Fibroblast of lung (primary cell): Measurements from ENCODE around the gene ATP5MC2. TPM values are rescaled to one million over a fixed set of nuclear protein-coding genes. Genes with fewer than 3 reads are reported as not detected.

Source experiments
- DNase-seq, 2 donors: peaks; one replicate each; pipeline versions ENCODE4 v3.0.0 to v3.0.0-alpha.2; 2010; ENCODE audit warnings: low read depth in 2 of 2
- H2AFZ ChIP-seq: 2 replicates; pipeline ENCODE4 v1.5.1; 2012; ENCODE audit warnings: low read length, control low read depth, inconsistent platforms
- H3K27ac ChIP-seq: 2 replicates; pipeline ENCODE4 v1.5.1; 2011; ENCODE audit warnings: low read length, control low read depth; ENCODE audit not compliant: insufficient read depth
- H3K27me3 ChIP-seq: 2 replicates; pipeline ENCODE4 v1.5.1; 2011; ENCODE audit warnings: mild to moderate bottlenecking, low read length; ENCODE audit not compliant: control insufficient read depth, insufficient read depth
- H3K36me3 ChIP-seq: 2 replicates; pipeline ENCODE4 v1.5.1; 2011; ENCODE audit warnings: low read length; ENCODE audit not compliant: control insufficient read depth, insufficient read depth
- H3K4me1 ChIP-seq: 2 replicates; pipeline ENCODE4 v1.5.1; 2011; ENCODE audit warnings: low read length; ENCODE audit not compliant: control insufficient read depth, insufficient read depth; ENCODE audit errors: extremely low read depth
- H3K4me2 ChIP-seq: 2 replicates; pipeline ENCODE4 v1.5.1; 2011; ENCODE audit warnings: low read length, control low read depth; ENCODE audit not compliant: insufficient read depth; ENCODE audit errors: extremely low read depth
- H3K4me3 ChIP-seq, 4 experiments: fragments of 200-600 bp in 1 of 4; sonication (generic) in 1 of 4; replicated peaks in 1 of 4; 2 replicates each; pipeline ENCODE4 v1.5.1; 2011 to 2016; ENCODE audit warnings: low read length in 4 of 4, low read depth in 3 of 4, mild to moderate bottlenecking in 3 of 4, control low read depth in 2 of 4, inconsistent platforms in 1 of 4, mixed read lengths in 1 of 4; ENCODE audit not compliant: insufficient read depth in 1 of 4; ENCODE audit errors: control extremely low read depth in 1 of 4
- H3K79me2 ChIP-seq: 2 replicates; pipeline ENCODE4 v1.5.1; 2012; ENCODE audit warnings: mild to moderate bottlenecking, low read length, inconsistent platforms; ENCODE audit not compliant: control insufficient read depth, insufficient read depth
- H3K9ac ChIP-seq: 2 replicates; pipeline ENCODE4 v1.5.1; 2011; ENCODE audit warnings: mild to moderate bottlenecking, low read length, control low read depth; ENCODE audit not compliant: insufficient read depth
- H3K9me3 ChIP-seq: 2 replicates; pipeline ENCODE4 v1.5.1; 2012; ENCODE audit warnings: low read depth, low read length; ENCODE audit not compliant: control insufficient read depth, insufficient read depth
- H4K20me1 ChIP-seq: 2 replicates; pipeline ENCODE4 v1.5.1; 2011; ENCODE audit warnings: low read length; ENCODE audit not compliant: control insufficient read depth, insufficient read depth; ENCODE audit errors: extremely low read depth
- CTCF ChIP-seq, 2 donors: IDR thresholded peaks in 1 of 2; conservative IDR thresholded peaks in 1 of 2; 1 replicate in 1 of 2; 2 replicates in 1 of 2; pipeline ENCODE4 v1.5.1; 2011 to 2012; ENCODE audit warnings: low read length in 2 of 2, control low read depth in 1 of 2, inconsistent platforms in 1 of 2, low read depth in 1 of 2, mild to moderate bottlenecking in 1 of 2
- EZH2 ChIP-seq: IDR thresholded peaks from 2 replicates; pipeline ENCODE4 v1.5.1; 2012; ENCODE audit warnings: low read length, control low read depth, mild to moderate bottlenecking; ENCODE audit errors: missing control alignments
- polyA plus RNA-seq, 2 donors: library from polyadenylated mRNA; depleted of rRNA in 1 of 2; stranded (reverse) in 1 of 2; unstranded in 1 of 2; fragments of >200 nt; gene quantifications; 2 replicates each; pipeline ENCODE4 v1.2.1, GENCODE V29; 2011 to 2012; ENCODE audit warnings: missing spikeins in 1 of 2
- total RNA-seq: library from RNA; depleted of rRNA; stranded (reverse); fragments of >200 nt; gene quantifications from 2 replicates; pipeline ENCODE4 v1.2.1, GENCODE V29; 2014

ATP5MC2 gene
- total and polyA plus RNA-seq, 2 donors (not counting 1 experiment from before 2014, with no cell fraction given): 148 to 232 TPM

GRCh38 chr12:53696285-53696654 lies 20.4 kb upstream of the ATP5MC2 start:
- TF ChIP-seq CTCF (conservative IDR thresholded peaks at IDR 0.05 in 1 of 2, IDR thresholded peaks at IDR 0.05 in 1 of 2; ENCODE audit: low read depth in 1 of 2, low read length in 2 of 2) (no peak), EZH2 (no peak)
- Histone ChIP-seq H3K27me3 (peaks cover 19% of the 10 kb centered on the region), H3K4me1 (peaks cover 5% of the 10 kb centered on the region), H3K9me3 (no peaks in the 10 kb centered on the region), H3K79me2 (no peaks in the 10 kb centered on the region), H3K27ac (no peak overlapping the region), H3K4me3 (peak overlapping the region in 1 of 4 experiments; percentile 30), H2AFZ (no peak overlapping the region), H3K36me3 (no peaks in the 10 kb centered on the region), H4K20me1 (no peaks in the 10 kb centered on the region), H3K9ac (no peak overlapping the region), H3K4me2 (no peak overlapping the region)
- peak; percentile 83 to 86 for DNase-seq

- TF ChIP-seq EZH2 (no peak), CTCF (conservative IDR thresholded peaks at IDR 0.05 in 1 of 2, IDR thresholded peaks at IDR 0.05 in 1 of 2; ENCODE audit: low read depth in 1 of 2, low read length in 2 of 2) (no peak)
- H3K79me2 ChIP-seq: no peaks in the 10 kb centered on the region
- no peaks in the 10 kb centered on the region for H3K36me3 ChIP-seq
- no peak overlapping the region for H2AFZ ChIP-seq
- H3K4me3 ChIP-seq: peak overlapping the region in 2 of 4 experiments; percentile 4 to 23
- peaks cover 19% of the 10 kb centered on the region for H3K27me3 ChIP-seq
- H3K9me3 ChIP-seq: no peaks in the 10 kb centered on the region
- peaks cover 5% of the 10 kb centered on the region for H3K4me1 ChIP-seq
- H4K20me1 ChIP-seq: no peaks in the 10 kb centered on the region
- peak; percentile 56 to 69 for DNase-seq
- H3K27ac ChIP-seq: no peak overlapping the region
- H3K4me2 ChIP-seq: peak overlapping the region; percentile 35
- peak overlapping the region; percentile 16 for H3K9ac ChIP-seq
Observed at GRCh38 chr12:53695152-53696145, 19.6 kb upstream of the ATP5MC2 start.

GRCh38 chr12:53694756-53695151 lies 18.9 kb upstream of the ATP5MC2 start:
- Histone ChIP-seq H3K4me1 (peaks cover 5% of the 10 kb centered on the region), H3K4me2 (no peak overlapping the region)

More at GRCh38 chr12:53694756-53695151, 18.9 kb upstream of the ATP5MC2 start:
- Histone ChIP-seq H3K9ac (no peak overlapping the region), H2AFZ (no peak overlapping the region), H3K79me2 (no peaks in the 10 kb centered on the region), H3K9me3 (no peaks in the 10 kb centered on the region), H3K4me3 (peak overlapping the region in 1 of 4 experiments; percentile 23), H4K20me1 (no peaks in the 10 kb centered on the region), H3K27ac (no peak overlapping the region), H3K36me3 (no peaks in the 10 kb centered on the region), H3K27me3 (peaks cover 17% of the 10 kb centered on the region)
- DNase-seq: no peak
- no peak for TF ChIP-seq CTCF (conservative IDR thresholded peaks at IDR 0.05 in 1 of 2, IDR thresholded peaks at IDR 0.05 in 1 of 2; ENCODE audit: low read depth in 1 of 2, low read length in 2 of 2)
- no peak for TF ChIP-seq EZH2
